SK-N-MC (cell line): Measurements from ENCODE around the gene BFSP2.

Source experiments
- DNase-seq: peaks from one replicate; pipeline ENCODE4 v3.0.0-alpha.2; 2011; ENCODE audit warnings: low read depth, low spot score
- H3K27ac ChIP-seq: fragments of 200-600 bp; sonication (generic); 2 replicates; pipeline ENCODE4 v1.5.1; 2016; ENCODE audit warnings: mixed run types
- H3K36me3 ChIP-seq: fragments of 200-600 bp; sonication (generic); 2 replicates; pipeline ENCODE4 v1.6.1; 2017; ENCODE audit warnings: antibody characterized with exemption, low read length, mixed read lengths; ENCODE audit not compliant: insufficient read depth
- H3K4me3 ChIP-seq: fragments of 200-600 bp; sonication (generic); 2 replicates; pipeline ENCODE4 v1.5.1; 2016
- H3K9ac ChIP-seq: fragments of 200-600 bp; sonication (generic); 2 replicates; pipeline ENCODE4 v1.8.0; 2017; ENCODE audit warnings: mixed run types, mixed read lengths; ENCODE audit not compliant: insufficient read length
- H3K9me3 ChIP-seq: fragments of 200-600 bp; sonication (generic); 2 replicates; pipeline ENCODE4 v1.6.1; 2017; ENCODE audit warnings: low read depth, mild to moderate bottlenecking, antibody characterized with exemption, low read length, moderate library complexity, mixed read lengths
- EZH2 ChIP-seq: fragments of 200-600 bp; sonication (generic); IDR thresholded peaks from one replicate; pipeline ENCODE4 v1.6.1; 2017; ENCODE audit warnings: antibody characterized with exemption
- FOXP2 ChIP-seq: optimal IDR thresholded peaks from 2 replicates; pipeline ENCODE3; 2011; ENCODE audit warnings: mild to moderate bottlenecking, moderate library complexity; ENCODE audit not compliant: insufficient read depth; ENCODE audit errors: extremely low read length, control extremely low read depth
- POLR2AphosphoS5 ChIP-seq: IDR thresholded peaks from 2 replicates; pipeline ENCODE4 v1.6.1; 2012; ENCODE audit warnings: mild to moderate bottlenecking, low read depth, low read length, borderline replicate concordance

The BFSP2 gene

DNA sequence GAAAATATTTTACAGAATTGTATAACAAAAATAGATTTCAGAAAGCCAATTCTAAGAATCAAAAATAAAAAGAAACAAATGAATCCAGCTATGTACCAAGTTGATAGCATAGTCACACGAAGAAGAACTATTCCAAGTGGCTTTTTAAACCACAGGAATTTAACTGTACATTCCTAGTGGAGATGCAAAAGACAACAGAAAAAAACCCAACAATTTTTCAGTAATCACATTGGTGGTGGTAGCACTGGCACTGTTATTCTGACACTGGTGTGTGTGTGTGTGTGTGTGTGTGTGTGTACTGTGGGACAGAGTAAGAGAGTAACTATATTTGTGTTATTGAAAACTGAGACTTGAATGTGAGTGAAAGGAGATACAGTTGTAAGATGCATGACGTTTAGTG lies 9.1 kb downstream of the BFSP2 start:
- Histone ChIP-seq H3K4me3 (peak overlapping the region; percentile 51), H3K27ac (peak overlapping the region; percentile 86), H3K9ac (no peak overlapping the region), H3K36me3 (no peaks in the 10 kb centered on the region), H3K9me3 (no peaks in the 10 kb centered on the region)
- TF ChIP-seq EZH2, result no peak
- no peak for TF ChIP-seq FOXP2
- TF ChIP-seq POLR2AphosphoS5, result no peak
- peak; percentile 18 for DNase-seq

DNA sequence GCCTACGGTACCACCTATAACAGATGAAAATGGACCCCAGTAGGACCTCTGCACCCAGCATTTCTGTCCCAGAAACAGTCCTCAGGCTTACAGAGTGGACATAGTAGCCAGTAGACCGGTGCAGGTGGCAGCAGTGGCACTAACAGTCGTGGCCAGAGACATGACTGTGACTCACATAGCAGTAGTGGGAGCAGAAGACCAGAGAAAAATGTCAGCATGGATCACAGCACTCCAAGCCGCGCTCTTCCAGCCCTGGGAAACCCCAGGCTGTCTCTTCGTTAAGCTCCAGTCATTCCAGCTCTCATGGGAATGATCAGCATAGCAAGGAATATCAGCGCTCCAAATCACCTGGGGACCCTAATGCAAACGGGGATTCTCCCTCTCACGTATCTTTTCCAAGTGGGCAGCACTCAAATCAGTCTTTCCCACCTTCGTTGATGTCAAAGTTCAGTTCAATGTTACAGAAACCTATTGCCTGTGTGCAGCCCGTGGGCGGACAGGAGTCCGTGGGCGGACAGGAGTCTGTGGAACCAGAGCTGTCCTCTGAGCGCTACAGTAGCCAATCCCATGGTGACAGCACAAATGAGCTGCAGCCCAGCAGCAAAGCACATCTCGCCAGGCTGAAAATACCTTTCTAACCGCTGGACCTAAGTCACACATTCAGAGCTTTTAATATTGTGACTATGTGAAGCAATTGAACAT lies 10.5 kb downstream of the BFSP2 start:
- H3K27ac ChIP-seq, result peak overlapping the region; percentile 10; the same call in 1 of the 2 replicates
- H3K36me3 ChIP-seq, result no peaks in the 10 kb centered on the region
- no peak overlapping the region for H3K9ac ChIP-seq
- no peaks in the 10 kb centered on the region for H3K9me3 ChIP-seq
- H3K4me3 ChIP-seq, result no peak overlapping the region
- TF ChIP-seq EZH2 (no peak), FOXP2 (no peak), POLR2AphosphoS5 (no peak)
- no peak for DNase-seq

- no peaks in the 10 kb centered on the region for H3K9me3 ChIP-seq
These were observed 12.6 kb downstream of the BFSP2 start for GRCh38 chr3:133412183-133413132.

GRCh38 chr3:133413161-133414020 lies 13.5 kb downstream of the BFSP2 start:
- Histone ChIP-seq H3K9me3 (no peaks in the 10 kb centered on the region), H3K4me3 (peak overlapping the region; percentile 64), H3K9ac (no peak overlapping the region), H3K27ac (peak overlapping the region; percentile 83), H3K36me3 (no peaks in the 10 kb centered on the region)
- no peak for TF ChIP-seq FOXP2
- TF ChIP-seq POLR2AphosphoS5, result no peak; the same call in 1 of the 2 replicates
- no peak for TF ChIP-seq EZH2
- DNase-seq, result peak; percentile 73

More at GRCh38 chr3:133412183-133413132, 12.6 kb downstream of the BFSP2 start:
- peak overlapping the region; percentile 64 for H3K4me3 ChIP-seq
- no peak overlapping the region for H3K9ac ChIP-seq
- no peak for DNase-seq
- TF ChIP-seq POLR2AphosphoS5 (no peak), EZH2 (no peak), FOXP2 (no peak)
- no peaks in the 10 kb centered on the region for H3K36me3 ChIP-seq
- peak overlapping the region; percentile 83; the same call in 1 of the 2 replicates for H3K27ac ChIP-seq

GRCh38 chr3:133414021-133414392 lies 14.2 kb downstream of the BFSP2 start:
- Histone ChIP-seq H3K27ac (peak overlapping the region; percentile 83), H3K36me3 (no peaks in the 10 kb centered on the region)

GRCh38 chr3:133418361-133418760 lies 18.5 kb downstream of the BFSP2 start:
- Histone ChIP-seq H3K9ac (no peak overlapping the region), H3K27ac (no peak overlapping the region), H3K36me3 (no peaks in the 10 kb centered on the region), H3K9me3 (no peaks in the 10 kb centered on the region), H3K4me3 (no peak overlapping the region)
- no peak for DNase-seq
- TF ChIP-seq POLR2AphosphoS5, result no peak
- no peak for TF ChIP-seq EZH2
- no peak for TF ChIP-seq FOXP2

More at GRCh38 chr3:133414021-133414392, 14.2 kb downstream of the BFSP2 start:
- TF ChIP-seq FOXP2 (no peak), EZH2 (no peak), POLR2AphosphoS5 (no peak)
- DNase-seq, result no peak
- Histone ChIP-seq H3K9ac (no peak overlapping the region), H3K4me3 (peak overlapping the region; percentile 64), H3K9me3 (no peaks in the 10 kb centered on the region)

- DNase-seq, result no peak
- H3K27ac ChIP-seq, result no peak overlapping the region
- no peak overlapping the region for H3K4me3 ChIP-seq
- no peaks in the 10 kb centered on the region for H3K9me3 ChIP-seq
- TF ChIP-seq POLR2AphosphoS5 (no peak), FOXP2 (no peak), EZH2 (no peak)
- no peak overlapping the region for H3K9ac ChIP-seq
- no peaks in the 10 kb centered on the region for H3K36me3 ChIP-seq
These were observed 19.5 kb downstream of the BFSP2 start for GRCh38 chr3:133419151-133419909.
